Activated naive CD8-positive, alpha-beta T cell (primary cell): ENCODE data around the gene PCDHGC3.
"Not testable (repeated sequence)": the region's sequence is repeated elsewhere in the genome, so short reads cannot be mapped to it uniquely, and the experiment has no call there.

Experiments
- H3K27ac Mint-ChIP-seq: one replicate; pipeline ENCODE4 v1.8.0; 2021; ENCODE audit warnings: mixed read lengths
- H3K27me3 Mint-ChIP-seq: one replicate; pipeline ENCODE4 v1.8.0; 2021; ENCODE audit warnings: mixed read lengths
- H3K36me3 Mint-ChIP-seq: one replicate; pipeline ENCODE4 v1.8.0; 2021; ENCODE audit warnings: mixed read lengths
- H3K4me1 Mint-ChIP-seq: one replicate; pipeline ENCODE4 v1.8.0; 2021; ENCODE audit warnings: low read depth, mixed read lengths
- H3K4me3 Mint-ChIP-seq: one replicate; pipeline ENCODE4 v1.8.0; 2021; ENCODE audit warnings: mild to moderate bottlenecking, mixed read lengths
- H3K9me3 Mint-ChIP-seq: one replicate; pipeline ENCODE4 v1.8.0; 2021; ENCODE audit warnings: low read depth, mixed read lengths

PCDHGC3 gene

GRCh38 chr5:141475625-141476131, at the start of gene PCDHGC3:
Gene PCDHGC3, plus strand, starts transcription at chr5:141475966. Its CDS starts 151 bp downstream, at chr5:141476117.
- H3K9me3 Mint-ChIP-seq: no peaks in the 10 kb centered on the region

GRCh38 chr5:141427783-141428426, 47.9 kb upstream of the PCDHGC3 start:
- peaks cover 50% of the 10 kb centered on the region for H3K27me3 Mint-ChIP-seq
- peaks cover 17% of the 10 kb centered on the region for H3K36me3 Mint-ChIP-seq
- H3K4me3 Mint-ChIP-seq: no peak overlapping the region
- H3K9me3 Mint-ChIP-seq: peaks cover 8% of the 10 kb centered on the region
- H3K27ac Mint-ChIP-seq: no peak overlapping the region
- peaks cover 10% of the 10 kb centered on the region for H3K4me1 Mint-ChIP-seq

More at GRCh38 chr5:141475625-141476131, at the start of gene PCDHGC3:
- peak within 1 kb of the TSS; percentile 94 for H3K4me3 Mint-ChIP-seq
- no peaks in the 10 kb centered on the region for H3K36me3 Mint-ChIP-seq
- peaks cover 42% of the 10 kb centered on the region for H3K27me3 Mint-ChIP-seq
- no peak within 1 kb of the TSS for H3K27ac Mint-ChIP-seq
- peaks cover 25% of the 10 kb centered on the region for H3K4me1 Mint-ChIP-seq

GRCh38 chr5:141430332-141431113, 45.2 kb upstream of the PCDHGC3 start, which contains the start of gene PCDHGA12:
Gene PCDHGA12, plus strand, starts transcription at chr5:141430507. Its CDS starts 253 bp downstream, at chr5:141430760.
- peak within 1 kb of the TSS; percentile 81 for H3K27ac Mint-ChIP-seq
- peaks cover 16% of the 10 kb centered on the region for H3K36me3 Mint-ChIP-seq
- peak within 1 kb of the TSS; percentile 82 for H3K4me3 Mint-ChIP-seq
- H3K9me3 Mint-ChIP-seq: peaks cover 4% of the 10 kb centered on the region
- peaks cover 45% of the 10 kb centered on the region for H3K27me3 Mint-ChIP-seq
- H3K4me1 Mint-ChIP-seq: peaks cover 10% of the 10 kb centered on the region

GRCh38 chr5:141431286-141431685, 44.5 kb upstream of the PCDHGC3 start:
- no peak overlapping the region for H3K27ac Mint-ChIP-seq
- H3K4me3 Mint-ChIP-seq: peak overlapping the region; percentile 82
- H3K36me3 Mint-ChIP-seq: peaks cover 16% of the 10 kb centered on the region
- peaks cover 41% of the 10 kb centered on the region for H3K27me3 Mint-ChIP-seq
- peaks cover 4% of the 10 kb centered on the region for H3K9me3 Mint-ChIP-seq
- H3K4me1 Mint-ChIP-seq: peaks cover 10% of the 10 kb centered on the region

GRCh38 chr5:141432308-141432707, 43.5 kb upstream of the PCDHGC3 start:
- Mint-ChIP-seq H3K36me3 (peaks cover 16% of the 10 kb centered on the region), H3K4me3 (peak overlapping the region; percentile 41)
- H3K27ac Mint-ChIP-seq: not testable (repeated sequence)

GRCh38 chr5:141432726-141433125, 43.0 kb upstream of the PCDHGC3 start:
- H3K4me1 Mint-ChIP-seq, H3K27ac Mint-ChIP-seq, H3K9me3 Mint-ChIP-seq, H3K4me3 Mint-ChIP-seq: not testable (repeated sequence)
- Mint-ChIP-seq H3K27me3 (peaks cover 40% of the 10 kb centered on the region), H3K36me3 (peaks cover 16% of the 10 kb centered on the region)

More at GRCh38 chr5:141432308-141432707, 43.5 kb upstream of the PCDHGC3 start:
- not testable (repeated sequence) for H3K4me1 Mint-ChIP-seq, H3K9me3 Mint-ChIP-seq
- H3K27me3 Mint-ChIP-seq: peaks cover 40% of the 10 kb centered on the region

GRCh38 chr5:141434006-141434405, 41.8 kb upstream of the PCDHGC3 start:
- H3K4me1 Mint-ChIP-seq: peaks cover 10% of the 10 kb centered on the region
- H3K27me3 Mint-ChIP-seq: peaks cover 38% of the 10 kb centered on the region
- peaks cover 4% of the 10 kb centered on the region for H3K9me3 Mint-ChIP-seq
- H3K27ac Mint-ChIP-seq: no peak overlapping the region
- H3K36me3 Mint-ChIP-seq: peaks cover 13% of the 10 kb centered on the region
- H3K4me3 Mint-ChIP-seq: no peak overlapping the region

GRCh38 chr5:141437221-141437620, 38.5 kb upstream of the PCDHGC3 start:
- Mint-ChIP-seq H3K4me1 (no peaks in the 10 kb centered on the region), H3K27ac (no peak overlapping the region), H3K9me3 (peaks cover 2% of the 10 kb centered on the region), H3K4me3 (no peak overlapping the region), H3K36me3 (peaks cover 4% of the 10 kb centered on the region), H3K27me3 (peaks cover 25% of the 10 kb centered on the region)

GRCh38 chr5:141439411-141440141, 36.2 kb upstream of the PCDHGC3 start:
- H3K9me3 Mint-ChIP-seq: peaks cover 4% of the 10 kb centered on the region
- no peak overlapping the region for H3K4me3 Mint-ChIP-seq
- H3K27me3 Mint-ChIP-seq: peaks cover 20% of the 10 kb centered on the region
- no peak overlapping the region for H3K27ac Mint-ChIP-seq
- H3K36me3 Mint-ChIP-seq: peaks cover 2% of the 10 kb centered on the region
- no peaks in the 10 kb centered on the region for H3K4me1 Mint-ChIP-seq

GRCh38 chr5:141440341-141440740, 35.4 kb upstream of the PCDHGC3 start:
- Mint-ChIP-seq H3K36me3 (peaks cover 2% of the 10 kb centered on the region), H3K27me3 (peaks cover 19% of the 10 kb centered on the region), H3K9me3 (peaks cover 4% of the 10 kb centered on the region), H3K27ac (no peak overlapping the region), H3K4me3 (no peak overlapping the region), H3K4me1 (no peaks in the 10 kb centered on the region)

GRCh38 chr5:141441571-141442170, 34.1 kb upstream of the PCDHGC3 start:
- peaks cover 19% of the 10 kb centered on the region for H3K27me3 Mint-ChIP-seq
- H3K36me3 Mint-ChIP-seq: peaks cover 2% of the 10 kb centered on the region
- H3K4me1 Mint-ChIP-seq: no peaks in the 10 kb centered on the region
- no peak overlapping the region for H3K27ac Mint-ChIP-seq
- H3K4me3 Mint-ChIP-seq: no peak overlapping the region
- H3K9me3 Mint-ChIP-seq: peaks cover 4% of the 10 kb centered on the region

- peaks cover 3% of the 10 kb centered on the region for H3K36me3 Mint-ChIP-seq
- H3K27ac Mint-ChIP-seq: no peak overlapping the region
- no peak overlapping the region for H3K4me3 Mint-ChIP-seq
- no peaks in the 10 kb centered on the region for H3K9me3 Mint-ChIP-seq
- no peaks in the 10 kb centered on the region for H3K4me1 Mint-ChIP-seq
- peaks cover 15% of the 10 kb centered on the region for H3K27me3 Mint-ChIP-seq
Observed at GRCh38 chr5:141465351-141465750, 10.4 kb upstream of the PCDHGC3 start.

GRCh38 chr5:141476132-141476911, 556 bp downstream of the PCDHGC3 start:
- no peak overlapping the region for H3K27ac Mint-ChIP-seq
- peaks cover 25% of the 10 kb centered on the region for H3K4me1 Mint-ChIP-seq
- peaks cover 42% of the 10 kb centered on the region for H3K27me3 Mint-ChIP-seq
- peak overlapping the region; percentile 94 for H3K4me3 Mint-ChIP-seq
- no peaks in the 10 kb centered on the region for H3K9me3 Mint-ChIP-seq
- H3K36me3 Mint-ChIP-seq: no peaks in the 10 kb centered on the region
